GM12872 (cell line): Measurements from ENCODE around the gene ARHGEF39.
A peak's percentile ranks its signal among the peaks of the same experiment; 100 is the strongest.

Experiments used
- TF ChIP-seq, protein P1 (sequence below): IDR thresholded peaks from 3 replicates; pipeline ENCODE4 v1.5.1; 2011; ENCODE audit warnings: low read depth, mild to moderate bottlenecking, low read length, moderate library complexity; ENCODE audit not compliant: insufficient read depth

ARHGEF39 gene

DNA sequence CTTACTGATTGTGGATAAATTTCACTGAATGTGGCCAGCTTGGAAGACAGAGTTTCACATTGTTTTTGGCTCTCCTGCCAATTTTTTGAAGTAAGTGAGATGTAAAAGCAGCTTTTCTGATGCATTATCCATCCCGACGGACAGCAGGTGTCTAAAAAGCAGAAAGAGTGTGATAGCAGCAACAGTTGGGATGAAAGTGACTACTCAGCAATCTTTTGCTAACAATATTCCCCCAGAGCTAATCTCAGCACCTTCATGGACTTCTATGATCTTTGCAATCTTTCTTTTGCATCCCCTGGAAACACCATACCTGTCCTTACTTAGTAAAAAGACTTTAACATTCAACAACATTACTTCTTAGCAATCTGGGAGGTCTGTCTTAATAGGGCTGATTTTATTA is 52.2 kb downstream of the ARHGEF39 start:
- TF ChIP-seq, protein P1, sequence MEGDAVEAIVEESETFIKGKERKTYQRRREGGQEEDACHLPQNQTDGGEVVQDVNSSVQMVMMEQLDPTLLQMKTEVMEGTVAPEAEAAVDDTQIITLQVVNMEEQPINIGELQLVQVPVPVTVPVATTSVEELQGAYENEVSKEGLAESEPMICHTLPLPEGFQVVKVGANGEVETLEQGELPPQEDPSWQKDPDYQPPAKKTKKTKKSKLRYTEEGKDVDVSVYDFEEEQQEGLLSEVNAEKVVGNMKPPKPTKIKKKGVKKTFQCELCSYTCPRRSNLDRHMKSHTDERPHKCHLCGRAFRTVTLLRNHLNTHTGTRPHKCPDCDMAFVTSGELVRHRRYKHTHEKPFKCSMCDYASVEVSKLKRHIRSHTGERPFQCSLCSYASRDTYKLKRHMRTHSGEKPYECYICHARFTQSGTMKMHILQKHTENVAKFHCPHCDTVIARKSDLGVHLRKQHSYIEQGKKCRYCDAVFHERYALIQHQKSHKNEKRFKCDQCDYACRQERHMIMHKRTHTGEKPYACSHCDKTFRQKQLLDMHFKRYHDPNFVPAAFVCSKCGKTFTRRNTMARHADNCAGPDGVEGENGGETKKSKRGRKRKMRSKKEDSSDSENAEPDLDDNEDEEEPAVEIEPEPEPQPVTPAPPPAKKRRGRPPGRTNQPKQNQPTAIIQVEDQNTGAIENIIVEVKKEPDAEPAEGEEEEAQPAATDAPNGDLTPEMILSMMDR = no peak

DNA sequence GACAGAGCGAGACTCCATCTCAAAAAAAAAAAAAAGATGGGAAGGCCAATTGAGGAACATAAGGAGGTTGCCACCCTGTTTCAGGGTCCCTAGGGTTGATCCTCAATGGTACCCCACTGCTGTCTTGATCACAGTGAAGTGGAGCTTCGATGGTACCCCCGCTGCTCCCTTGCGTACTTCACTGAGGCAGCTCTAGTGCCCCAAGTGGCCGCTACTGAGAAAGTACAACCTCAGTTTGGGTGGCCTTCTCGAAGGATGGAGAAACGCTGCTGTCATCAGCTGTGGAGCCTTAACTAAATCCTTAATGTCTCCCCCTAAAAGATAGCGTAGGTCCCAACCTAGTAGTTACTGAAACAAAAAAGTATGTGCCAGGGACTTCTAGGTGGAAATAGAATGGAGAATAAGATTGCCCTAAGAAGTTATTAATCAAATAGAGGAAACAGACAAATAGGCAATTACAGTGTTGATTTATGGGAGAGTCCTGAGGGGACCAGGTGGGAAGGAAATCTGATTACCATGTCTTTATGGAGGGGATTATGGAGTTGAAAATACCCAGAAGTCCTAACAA is 53.7 kb downstream of the ARHGEF39 start:
- TF ChIP-seq, protein P1 = peak; percentile 83

DNA sequence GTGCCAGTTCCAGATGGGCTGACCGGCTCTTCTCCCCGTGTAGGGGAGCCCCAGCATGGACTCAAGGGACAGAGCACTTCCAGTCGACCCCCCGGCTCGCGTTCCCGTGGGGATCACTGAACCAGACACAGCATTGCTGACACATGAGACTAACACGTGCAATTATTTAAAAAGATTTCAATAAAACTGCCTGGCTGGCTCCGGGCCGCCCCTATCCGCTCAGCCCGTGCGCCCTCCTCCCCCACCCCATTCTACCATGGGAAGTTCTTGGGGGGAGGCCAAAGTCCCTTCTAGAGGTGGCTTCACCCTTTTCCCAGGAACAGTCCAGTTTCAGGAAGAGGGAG is 55.2 kb downstream of the ARHGEF39 start:
- TF ChIP-seq, protein P1 = no peak
